VCaP (cell line): ENCODE measurements around the gene ZYG11B.

Experiments used
- H3K27ac ChIP-seq: fragments of 450-650 bp; 2 replicates; pipeline ENCODE4 v1.5.1; 2017
- CTCF ChIP-seq: fragments of 450-650 bp; conservative IDR thresholded peaks from 2 replicates; pipeline ENCODE4 v1.5.1; 2017; ENCODE audit warnings: mild to moderate bottlenecking, moderate library complexity

Gene ZYG11B

GRCh38 chr1:52751589-52752483 lies 25.6 kb downstream of the ZYG11B start:
- no peak for TF ChIP-seq CTCF
- H3K27ac ChIP-seq = no peak overlapping the region

DNA sequence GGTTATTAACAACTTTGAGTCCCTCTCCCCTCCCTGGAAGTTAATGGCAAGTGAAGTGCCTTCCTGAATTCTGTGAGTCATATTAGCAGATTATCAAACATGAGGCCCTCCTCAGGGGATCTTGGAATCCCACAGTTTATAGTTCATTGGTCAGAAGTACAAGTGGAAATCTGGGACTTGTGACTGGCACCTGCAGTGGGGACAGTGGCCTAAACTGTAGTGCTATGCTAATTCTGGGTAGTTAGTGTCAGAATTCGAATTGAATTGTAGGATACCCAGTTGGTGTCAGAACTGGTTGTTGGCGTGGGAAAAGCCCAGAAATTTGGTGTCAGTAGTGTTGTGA lies 26.2 kb downstream of the ZYG11B start:
- no peak for TF ChIP-seq CTCF
- H3K27ac ChIP-seq = no peak overlapping the region

- no peak for TF ChIP-seq CTCF
- H3K27ac ChIP-seq = no peak overlapping the region
These were observed 26.9 kb downstream of the ZYG11B start for GRCh38 chr1:52753169-52753568.

- H3K27ac ChIP-seq = no peak overlapping the region
- TF ChIP-seq CTCF = no peak
These were observed 29.8 kb downstream of the ZYG11B start for GRCh38 chr1:52756020-52756419.

DNA sequence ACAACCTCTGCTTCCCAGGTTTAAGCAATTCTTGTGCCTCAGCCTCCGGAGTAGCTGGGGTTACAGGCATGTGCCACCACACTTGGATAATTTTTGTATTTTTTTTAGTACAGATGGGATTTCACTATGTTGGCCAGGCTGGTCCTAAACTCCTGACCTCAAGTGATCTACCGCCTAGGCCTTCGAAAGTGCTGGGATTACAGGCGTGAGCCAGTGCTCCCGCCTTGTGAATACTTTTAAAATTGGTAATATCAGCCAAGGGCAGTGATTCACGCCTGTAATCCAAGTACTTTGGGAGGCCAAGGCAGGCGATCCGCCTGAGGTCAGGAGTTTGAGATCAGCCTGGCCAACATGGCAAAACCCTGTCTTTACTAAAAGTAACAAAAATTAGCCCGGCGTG lies 33.7 kb downstream of the ZYG11B start:
- no peak overlapping the region for H3K27ac ChIP-seq
- TF ChIP-seq CTCF = no peak

DNA sequence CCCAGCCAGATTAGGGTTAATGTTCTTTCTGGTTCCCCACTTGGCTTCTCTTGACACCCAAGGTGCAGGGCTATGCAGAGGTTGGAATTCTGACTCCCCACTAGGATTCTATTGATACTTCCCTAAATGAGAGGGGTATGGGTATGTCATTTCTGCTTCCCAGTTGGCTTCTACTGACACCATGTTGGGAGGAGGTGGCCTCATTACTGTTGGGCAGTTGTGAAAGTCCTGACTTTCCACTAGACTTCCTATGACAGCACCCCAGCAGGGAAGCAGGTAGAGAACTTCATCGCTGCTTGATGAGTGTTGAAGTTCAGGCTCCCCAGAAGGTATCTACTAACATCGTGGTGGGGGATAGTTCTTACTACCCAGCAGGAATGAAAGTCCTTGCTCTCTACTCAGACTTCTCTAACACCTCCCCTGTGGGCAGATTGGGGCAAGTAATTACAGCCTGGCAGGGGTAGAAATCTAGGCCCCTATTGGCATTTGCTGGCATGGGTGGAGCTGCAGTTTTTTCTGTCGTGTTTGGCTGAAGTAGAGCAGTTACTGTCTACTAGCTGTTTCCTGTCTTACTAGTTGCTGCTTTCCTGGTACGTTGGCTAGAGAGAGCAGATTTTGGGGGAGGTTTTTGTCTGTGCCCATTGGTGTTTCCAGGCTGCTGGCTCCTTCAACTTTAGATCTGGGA lies 41.5 kb downstream of the ZYG11B start:
- no peak overlapping the region for H3K27ac ChIP-seq
- no peak for TF ChIP-seq CTCF

- H3K27ac ChIP-seq = no peak overlapping the region
- no peak for TF ChIP-seq CTCF
These were observed 43.2 kb downstream of the ZYG11B start for GRCh38 chr1:52769346-52770033.
